A549 (cell line): ENCODE measurements around the gene PHGDH.

ENCODE experiments used
- CBX2 ChIP-seq: fragments of 200-600 bp; sonication (generic); IDR thresholded peaks from 2 replicates; pipeline ENCODE4 v1.6.1; 2016; ENCODE audit warnings: low read depth, mild to moderate bottlenecking, borderline replicate concordance
- CTCF ChIP-seq: fragments of >200 bp; sonication (Bioruptor Twin); formaldehyde crosslinking; IDR thresholded peaks from 3 replicates; pipeline ENCODE4 v1.5.1; 2016
- MAX ChIP-seq: IDR thresholded peaks from 2 replicates; pipeline ENCODE4 v1.6.1; 2012
- PHF8 ChIP-seq: fragments of 200-600 bp; sonication (generic); IDR thresholded peaks from 2 replicates; pipeline ENCODE4 v1.6.1; 2016; ENCODE audit warnings: low read depth, mild to moderate bottlenecking, antibody characterized with exemption, moderate library complexity, borderline replicate concordance
- RFX5 ChIP-seq: fragments of 450-650 bp; IDR thresholded peaks from 2 replicates; pipeline ENCODE4 v1.7.1; 2014; ENCODE audit warnings: antibody characterized with exemption, mild to moderate bottlenecking, moderate library complexity
- SREBF2 ChIP-seq: fragments of 450-650 bp; IDR thresholded peaks from 2 replicates; pipeline ENCODE4 v1.6.1; 2014; ENCODE audit warnings: mild to moderate bottlenecking, moderate library complexity

GRCh38 chr1:119714583-119714982 is 2.8 kb downstream of the PHGDH start:
- TF ChIP-seq CTCF, result no peak
- no peak for TF ChIP-seq PHF8
- TF ChIP-seq SREBF2, result no peak
- TF ChIP-seq RFX5, result no peak
- TF ChIP-seq CBX2, result no peak
- no peak for TF ChIP-seq MAX
